Measurements from ENCODE around the gene MAP2K5.

MAP2K5 gene

DNA sequence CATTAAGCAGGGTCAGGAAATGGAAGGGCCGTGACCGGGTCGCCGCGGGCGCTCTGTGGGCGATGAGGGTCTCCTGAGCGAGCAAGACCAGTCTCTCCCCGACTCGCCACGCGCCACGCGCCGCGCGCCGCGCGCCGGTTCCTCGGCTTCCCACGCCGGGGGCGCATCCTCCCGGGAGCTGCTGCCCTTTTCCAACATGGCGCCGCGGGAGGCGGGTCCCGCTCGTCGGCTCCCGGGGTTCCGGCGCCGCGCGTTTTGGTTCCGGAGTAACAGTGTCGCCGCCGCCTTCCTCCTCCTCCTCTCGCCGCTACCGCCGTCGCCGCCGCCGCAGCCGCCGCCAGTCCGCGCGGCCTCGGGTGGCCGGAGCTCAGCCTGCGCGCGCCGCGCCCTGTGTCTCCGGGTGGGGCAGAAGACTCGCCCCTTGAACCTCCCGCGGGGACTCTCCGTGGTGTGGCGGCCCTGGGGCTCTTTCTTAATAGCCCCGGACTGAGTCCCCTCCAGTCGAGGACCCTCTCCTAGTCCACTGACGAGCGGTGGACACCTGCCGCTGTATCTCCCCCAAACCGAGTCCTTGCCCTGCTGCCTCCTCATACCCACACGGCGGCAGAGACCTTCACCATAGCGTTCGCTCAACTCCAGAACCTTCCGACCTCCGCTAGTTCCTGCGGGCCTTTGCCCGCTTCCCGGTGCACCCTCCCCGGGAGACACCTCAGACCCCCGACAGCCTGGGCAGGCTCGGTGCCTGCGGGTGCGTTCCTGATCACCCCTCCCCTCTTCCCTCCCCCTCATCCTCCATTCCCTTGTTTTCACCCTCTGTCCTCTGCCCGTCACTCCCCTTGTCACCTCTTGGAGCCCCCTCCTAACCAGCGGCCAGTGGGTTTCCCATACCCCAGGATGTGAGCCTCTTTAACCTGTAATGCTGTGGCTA lies at the start of gene MAP2K5:
Gene MAP2K5 (plus strand): TSS at position 284 of the 928 bp plus-strand sequence. CDS start 633 bp downstream, at position 917.
- peak; percentile 74 for DNase-seq

DNA sequence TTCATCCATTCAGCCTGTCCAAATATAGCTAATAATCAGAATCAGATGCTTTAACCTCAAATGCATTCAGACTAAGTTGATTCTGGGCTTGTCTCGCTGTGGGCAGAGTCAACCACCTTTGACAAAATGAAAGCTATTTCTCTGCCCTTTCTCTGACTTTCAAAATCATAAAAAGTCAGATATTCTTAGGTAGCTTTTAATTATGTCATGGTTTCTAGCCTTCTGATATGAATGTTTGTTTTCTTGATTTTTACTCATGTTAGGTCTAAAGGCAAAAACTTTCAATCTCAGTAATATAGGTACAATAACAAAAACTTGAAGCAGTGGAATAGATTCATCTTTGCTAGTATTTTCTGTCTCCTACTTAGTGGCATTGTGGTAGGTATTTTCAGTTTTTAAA lies 46.9 kb upstream of the MAP2K5 start:
- no peak for DNase-seq

DNA sequence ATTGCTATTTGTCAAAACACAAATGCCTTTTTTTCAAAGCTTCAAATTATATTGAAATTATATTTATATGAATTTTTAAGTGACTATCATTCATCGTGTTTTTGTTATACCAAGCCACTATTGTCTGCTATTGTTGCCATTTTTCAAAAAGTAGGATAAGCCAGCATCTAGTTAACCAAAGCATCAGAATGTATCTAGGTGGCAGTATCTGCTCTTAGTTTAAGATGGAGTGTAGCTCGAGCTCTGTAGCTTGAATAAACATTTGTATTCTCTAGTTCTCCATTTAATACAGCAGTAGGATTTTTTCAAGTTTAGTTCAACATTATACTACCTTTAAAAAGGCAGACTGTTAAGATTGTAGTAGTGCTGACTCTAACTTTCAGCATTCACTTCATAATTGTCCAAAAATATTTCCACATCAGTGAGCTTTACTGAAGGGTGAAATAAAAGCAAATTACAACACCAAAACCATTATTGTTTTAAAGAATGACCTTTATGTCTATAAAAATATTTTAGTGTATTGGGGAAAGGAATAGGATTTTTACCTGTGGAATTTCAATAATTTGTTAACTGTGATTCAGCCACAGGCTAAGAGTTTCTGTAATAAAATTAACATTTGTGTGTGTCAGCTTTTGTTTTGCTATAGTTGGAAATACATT lies 41.2 kb upstream of the MAP2K5 start:
- DNase-seq = peak; percentile 22

DNA sequence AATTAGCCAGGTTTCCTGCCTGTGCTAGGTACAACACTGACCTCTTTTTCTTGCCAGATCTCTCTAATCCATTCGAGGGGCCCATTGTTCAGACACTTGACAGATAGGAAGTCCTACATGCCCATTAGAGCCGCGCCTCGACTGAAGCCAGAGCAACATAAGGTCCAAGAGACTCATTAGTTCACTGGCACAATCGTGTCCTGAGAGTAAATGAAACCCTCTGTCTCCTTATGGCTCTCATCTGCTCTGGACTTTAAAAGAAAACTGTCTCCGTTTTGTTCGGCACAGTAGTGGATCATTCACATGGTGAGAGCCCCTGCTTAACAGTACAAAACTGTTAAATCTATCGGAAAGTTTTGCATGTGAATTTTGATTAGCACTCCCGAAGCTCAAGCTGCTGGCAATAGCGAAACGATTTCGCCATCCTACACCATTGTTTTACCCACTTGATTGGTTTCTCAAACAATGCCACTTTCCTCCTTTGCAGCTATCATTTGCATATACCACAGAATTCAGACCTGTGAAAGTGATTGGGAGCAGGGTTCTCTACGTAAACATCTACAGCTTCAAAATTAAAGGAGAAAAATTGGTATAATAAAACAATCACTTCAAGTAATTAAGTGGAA lies 40.6 kb upstream of the MAP2K5 start:
- DNase-seq = no peak

DNA sequence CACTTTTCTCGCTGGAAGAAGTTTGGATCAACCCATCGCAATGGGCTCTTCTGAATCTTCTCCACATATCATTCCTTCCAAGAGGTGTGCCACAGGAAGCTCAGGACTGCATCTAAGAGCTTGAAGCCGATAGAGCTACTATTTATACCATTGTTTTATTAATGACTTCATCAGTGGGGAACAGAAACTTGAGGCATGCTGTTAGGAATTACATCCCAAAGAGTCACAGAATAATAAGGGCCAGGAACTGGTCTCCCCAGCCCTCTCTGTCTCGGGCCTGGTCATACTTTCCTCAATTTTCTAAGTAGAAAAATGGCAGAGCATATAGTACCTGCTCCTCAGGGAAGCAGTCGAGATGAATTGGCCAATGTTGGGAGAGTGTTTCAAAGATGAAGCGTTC lies 38.4 kb upstream of the MAP2K5 start:
- DNase-seq = no peak

DNA sequence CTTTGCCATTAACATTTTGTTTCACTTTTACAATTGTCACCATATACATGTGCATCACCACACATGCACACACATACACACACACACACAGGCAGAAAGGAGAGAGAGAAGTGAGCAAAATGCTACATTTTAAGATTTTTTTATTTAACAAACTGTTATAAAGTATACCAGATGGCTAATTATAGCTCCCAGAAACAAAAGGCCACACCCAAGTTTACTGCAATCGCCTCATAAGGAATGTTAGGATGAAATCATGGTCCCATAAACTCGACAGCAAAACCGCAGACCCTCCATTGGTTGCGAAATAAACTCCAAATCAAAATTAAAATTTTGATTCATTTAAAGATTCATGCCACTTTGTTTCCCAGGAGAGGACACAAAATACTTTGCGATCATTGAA lies 37.7 kb upstream of the MAP2K5 start:
- no peak for DNase-seq

DNA sequence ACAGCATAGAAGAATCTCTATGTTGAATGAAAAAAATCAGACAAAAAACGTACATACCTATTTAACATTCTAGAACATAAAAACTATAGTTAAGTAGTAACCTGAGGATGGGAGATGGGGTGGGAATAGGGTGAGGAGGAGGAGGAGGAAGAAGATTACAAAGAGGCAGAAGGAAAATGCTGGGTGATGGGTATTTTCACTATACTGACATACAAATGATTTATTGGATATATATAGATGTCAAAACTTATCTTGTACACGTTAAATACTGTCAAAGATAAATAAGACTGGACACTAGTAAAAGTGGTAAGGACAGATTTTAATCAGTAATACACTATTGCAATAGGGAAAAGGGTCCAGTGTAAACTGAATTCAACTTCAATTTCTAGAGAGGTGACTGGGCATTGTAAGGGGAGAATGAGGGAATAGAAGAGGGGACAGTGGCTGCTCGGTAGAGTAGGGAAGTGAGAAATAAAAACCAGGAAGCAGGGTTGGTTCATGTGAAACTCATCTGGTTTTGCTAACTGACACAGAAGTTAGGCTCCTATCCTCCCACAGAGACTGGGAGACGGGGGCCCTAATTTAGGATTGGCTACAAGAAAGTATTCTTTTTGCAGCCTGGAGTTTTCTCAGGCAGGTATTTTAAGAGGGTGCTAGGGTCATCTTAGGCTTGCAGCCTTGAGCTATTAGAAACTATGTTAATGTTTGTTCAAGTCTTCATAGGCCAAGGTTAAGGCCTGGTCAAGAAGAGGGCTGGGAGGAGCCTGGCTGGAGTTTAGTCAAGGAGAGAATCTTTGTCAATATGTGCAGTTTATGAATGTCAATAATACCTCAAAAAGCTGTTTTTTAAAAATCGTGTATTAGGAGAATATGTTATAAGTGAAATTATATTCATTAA lies 36.6 kb upstream of the MAP2K5 start:
- no peak for DNase-seq

DNA sequence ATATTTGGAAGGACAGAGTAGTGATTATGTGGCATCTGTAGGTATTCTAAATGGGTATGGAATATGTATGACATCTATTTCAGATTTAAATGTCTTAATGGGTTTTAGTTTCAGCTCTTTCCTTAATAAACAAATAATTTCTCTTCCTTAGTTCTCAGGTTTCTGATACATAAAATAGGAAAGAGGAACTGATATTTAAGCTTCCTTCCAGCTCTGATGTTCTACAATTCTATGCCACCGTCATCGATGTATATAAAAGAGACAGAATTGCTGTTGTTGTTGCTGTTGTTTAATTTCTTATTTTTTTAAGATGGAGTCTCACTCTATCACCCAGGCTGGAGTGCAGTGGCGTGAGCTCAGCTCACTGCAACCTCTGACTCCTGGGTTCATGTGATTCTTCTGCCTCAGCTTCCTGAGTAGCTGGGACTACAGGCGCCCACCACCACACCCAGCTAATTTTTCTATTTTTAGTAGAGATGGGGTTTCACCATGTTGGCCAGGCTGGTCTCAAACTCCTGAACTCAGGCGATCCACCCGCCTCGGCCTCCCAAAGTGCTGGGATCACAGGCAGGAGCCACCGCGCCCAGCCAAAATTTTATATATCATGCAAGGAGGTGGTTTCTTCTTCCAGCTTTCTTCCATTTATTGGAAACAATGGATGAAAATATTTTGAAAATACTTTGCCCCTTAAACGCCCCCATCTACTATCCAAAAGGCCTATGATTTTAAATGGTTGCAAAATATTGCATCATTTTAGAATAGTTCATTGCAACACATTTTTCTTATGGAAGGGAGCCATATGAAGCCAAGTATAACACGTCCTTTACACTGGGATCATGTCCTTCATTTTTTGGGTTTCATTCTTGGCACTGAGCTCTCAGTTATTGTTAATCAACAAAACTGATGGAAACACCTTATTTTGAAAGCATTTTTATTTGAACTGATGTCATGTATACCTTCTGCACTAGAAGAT lies 35.4 kb upstream of the MAP2K5 start:
- no peak for DNase-seq

DNA sequence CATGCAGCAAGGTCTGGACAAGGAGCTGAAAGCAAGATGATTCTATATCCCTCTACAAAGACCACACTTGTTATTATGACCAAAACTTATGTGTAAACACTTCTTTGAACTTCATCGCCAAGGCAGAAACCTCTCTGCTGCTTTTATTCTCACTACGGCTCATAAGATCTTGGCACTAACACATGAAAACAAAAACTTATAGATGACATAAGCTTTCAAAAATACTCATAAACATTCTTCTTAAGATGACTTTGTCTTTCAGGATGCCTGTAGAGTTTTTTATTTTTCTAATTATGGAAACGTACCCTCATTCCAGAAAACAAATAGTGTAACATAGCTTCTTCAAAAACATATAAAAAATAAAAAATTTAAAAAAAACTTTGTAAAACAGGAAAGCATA lies 34.1 kb upstream of the MAP2K5 start:
- DNase-seq = no peak

DNA sequence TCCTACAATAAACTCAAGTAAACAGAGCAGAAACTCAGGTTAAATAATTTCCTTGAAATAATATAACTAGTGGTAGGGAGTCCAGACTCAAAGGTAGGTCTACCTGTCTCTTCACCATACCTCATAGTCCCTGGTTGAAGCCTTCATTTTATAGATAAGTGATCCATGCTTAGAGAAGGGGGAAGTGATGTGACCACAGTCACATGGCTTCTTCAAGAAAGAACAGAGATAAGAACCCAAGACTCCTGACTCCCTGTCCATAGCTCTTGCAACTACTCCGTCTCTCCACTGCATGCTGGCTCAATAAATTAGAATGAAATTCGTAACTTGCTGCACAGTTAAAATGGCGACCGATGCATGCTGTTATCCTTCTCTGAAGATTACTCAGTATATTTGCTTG lies 32.6 kb upstream of the MAP2K5 start:
- DNase-seq = no peak

DNA sequence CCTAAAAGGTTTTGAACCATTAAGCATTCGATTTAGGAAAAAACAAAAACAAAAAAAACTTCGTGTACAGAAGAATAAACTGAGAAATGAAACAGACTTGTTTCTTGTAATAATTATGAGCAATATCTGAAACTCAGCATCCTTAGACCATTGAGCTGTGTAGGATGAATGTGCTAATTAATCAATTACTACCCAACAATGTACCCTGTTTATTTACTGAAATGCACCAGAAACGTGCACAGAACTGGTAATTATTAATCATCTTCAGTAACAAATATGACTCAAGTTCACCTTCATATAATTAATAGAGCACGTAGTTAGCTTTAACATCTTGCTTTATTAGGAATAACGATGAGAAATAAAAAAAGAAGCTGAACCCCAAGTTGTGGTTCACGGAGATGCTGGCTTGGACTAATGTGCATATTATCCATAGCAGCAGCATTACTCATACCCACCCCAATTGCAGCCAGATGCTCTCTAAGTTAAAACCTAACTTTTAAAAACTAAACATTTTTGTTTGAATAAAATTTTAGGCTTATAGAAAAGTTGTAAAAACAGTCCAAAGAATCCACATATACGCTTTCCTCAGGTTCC lies 31.8 kb upstream of the MAP2K5 start:
- no peak for DNase-seq

DNA sequence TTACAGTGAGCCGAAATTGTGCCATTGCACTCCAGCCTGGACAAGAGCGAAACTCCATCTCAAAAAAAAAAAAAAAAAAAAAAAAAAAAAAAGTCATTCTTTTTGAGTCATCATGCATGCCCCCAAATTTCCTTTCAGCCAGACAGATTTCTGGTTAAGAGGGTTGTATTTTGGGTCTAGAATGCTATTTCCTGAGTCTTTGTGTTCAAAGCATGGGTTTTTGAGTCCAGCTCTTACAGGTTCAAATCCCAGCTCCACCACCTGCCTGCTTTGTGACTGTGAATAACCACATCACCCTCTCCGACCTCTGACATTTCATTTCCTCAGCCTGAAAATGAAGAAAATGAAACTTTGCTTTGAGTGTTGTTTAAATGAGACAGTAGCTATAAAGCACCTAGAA lies 30.9 kb upstream of the MAP2K5 start:
- no peak for DNase-seq

DNA sequence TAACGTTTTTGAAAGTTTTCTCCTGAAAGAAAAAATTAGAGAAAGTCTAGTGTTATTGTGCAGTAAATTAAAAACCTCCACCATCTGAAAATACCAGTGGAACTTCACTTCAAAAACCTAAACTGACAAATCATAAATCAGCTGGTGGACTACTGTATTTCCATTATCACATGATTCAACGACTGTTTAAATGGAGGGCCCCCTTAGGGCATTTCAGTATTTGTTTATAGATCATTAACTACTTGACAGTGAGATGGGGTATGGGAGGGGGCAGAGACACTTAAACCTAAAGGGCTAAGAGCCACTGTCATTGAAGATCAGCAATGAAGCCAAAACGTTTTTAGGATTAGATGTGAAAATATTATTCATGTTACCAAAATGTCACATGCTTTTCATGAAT lies 30.4 kb upstream of the MAP2K5 start:
- DNase-seq = no peak

DNA sequence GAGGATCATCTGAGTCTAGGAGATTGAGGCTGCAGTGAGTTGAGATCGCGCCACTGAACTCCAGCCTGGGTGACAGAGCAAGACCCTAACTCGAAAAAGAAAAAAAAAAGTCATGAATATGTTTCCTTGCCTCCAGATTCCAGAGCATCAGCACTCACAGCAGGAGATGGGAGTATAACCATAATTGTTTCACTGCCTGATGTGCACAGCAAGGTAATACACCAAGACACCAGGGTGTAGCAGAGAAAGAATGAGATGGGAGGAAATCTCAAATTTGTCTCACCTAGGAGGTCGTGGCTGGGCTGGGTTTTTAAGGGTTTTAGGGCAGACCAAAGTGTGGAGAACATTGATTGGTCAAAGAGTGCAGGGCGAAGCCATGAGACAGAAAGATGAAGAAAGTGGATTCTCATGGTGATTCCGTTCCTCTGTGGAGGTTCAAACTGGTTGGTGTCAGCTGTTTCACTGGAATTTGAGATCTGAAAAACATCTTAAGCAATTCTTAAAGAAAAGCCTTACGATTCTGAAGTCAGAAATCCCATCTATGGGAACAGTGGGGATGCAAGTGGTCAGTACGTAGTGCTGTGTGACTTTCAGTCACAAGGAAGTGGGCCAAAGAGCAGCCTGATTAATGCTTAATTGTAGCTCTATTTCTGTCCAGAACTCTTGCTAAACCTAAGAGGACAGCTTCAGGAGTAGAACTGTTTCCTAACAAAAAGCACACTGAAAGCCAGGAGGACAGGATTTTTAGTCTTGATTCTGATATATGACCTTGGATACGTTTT lies 29.4 kb upstream of the MAP2K5 start:
- no peak for DNase-seq

DNA sequence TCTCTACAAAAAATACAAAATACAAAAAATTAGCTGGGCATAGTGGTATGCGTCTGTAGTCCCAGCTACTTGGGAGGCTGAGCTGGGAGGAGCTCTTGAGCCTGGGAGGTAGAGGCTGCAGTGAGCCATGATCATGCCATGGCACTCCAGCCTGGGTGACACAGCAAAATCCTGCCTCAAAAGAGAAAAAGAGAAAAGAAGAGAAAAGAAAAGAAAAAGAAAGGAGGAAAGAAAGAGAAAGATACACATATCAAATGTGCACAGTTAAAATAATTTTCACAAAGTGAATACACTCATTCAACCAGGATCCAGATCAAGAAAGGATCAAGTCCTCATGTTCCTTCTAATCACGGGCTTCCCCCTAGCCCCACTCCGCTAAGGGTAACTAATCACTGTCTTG lies 27.4 kb upstream of the MAP2K5 start:
- DNase-seq = no peak

DNA sequence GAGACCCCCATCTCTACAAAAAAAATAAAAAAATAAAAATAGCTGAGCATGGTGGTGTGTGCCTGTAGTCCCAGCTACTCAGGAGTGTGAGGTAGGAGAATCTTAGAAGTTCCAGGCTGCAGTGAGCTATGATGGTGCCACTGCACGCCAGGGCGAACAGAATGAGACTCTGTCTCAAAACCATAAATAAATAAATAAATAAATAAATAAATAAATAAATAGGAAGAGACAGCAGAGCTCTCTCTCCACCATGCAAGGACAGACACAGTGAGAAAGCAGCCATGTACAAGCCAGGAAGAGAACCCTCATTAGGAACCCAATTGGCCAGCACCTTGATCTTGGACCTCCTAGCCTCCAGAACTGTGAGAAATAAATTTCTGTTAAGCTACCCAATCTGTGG lies 26.9 kb upstream of the MAP2K5 start:
- DNase-seq = no peak

DNA sequence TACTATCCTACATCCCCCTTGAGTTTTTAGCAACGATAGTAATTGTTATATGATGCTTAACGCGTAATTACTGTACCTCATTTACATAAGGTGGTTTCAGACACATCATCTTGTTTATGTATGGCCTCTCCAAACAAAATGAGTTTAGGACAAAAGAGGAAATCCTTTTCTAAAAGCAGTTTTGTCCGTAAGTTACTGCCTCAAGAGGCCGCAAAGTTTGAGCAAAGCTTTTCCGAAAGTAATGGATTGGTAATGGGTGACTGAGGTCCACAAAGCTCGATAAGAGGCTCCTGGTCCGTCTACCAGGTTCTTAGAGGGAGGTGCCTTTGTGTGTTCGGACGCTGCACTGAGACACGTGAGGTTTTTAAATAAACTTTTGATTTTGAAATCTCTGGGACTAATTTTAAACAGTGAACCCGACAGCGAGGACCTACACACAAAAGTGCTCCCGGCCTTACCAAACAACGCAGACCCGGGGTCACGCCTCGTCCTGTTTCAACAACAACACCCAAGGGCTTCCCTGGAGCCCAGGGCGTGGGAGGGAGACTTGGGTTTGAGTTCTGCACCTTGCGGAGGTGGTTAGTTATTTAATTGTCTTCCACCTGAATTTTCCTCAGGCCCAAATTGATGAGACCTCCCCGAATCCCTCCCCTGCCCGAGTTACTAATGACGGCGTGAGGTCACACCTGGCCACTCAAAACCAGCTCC lies 22.0 kb upstream of the MAP2K5 start:
- no peak for DNase-seq

DNA sequence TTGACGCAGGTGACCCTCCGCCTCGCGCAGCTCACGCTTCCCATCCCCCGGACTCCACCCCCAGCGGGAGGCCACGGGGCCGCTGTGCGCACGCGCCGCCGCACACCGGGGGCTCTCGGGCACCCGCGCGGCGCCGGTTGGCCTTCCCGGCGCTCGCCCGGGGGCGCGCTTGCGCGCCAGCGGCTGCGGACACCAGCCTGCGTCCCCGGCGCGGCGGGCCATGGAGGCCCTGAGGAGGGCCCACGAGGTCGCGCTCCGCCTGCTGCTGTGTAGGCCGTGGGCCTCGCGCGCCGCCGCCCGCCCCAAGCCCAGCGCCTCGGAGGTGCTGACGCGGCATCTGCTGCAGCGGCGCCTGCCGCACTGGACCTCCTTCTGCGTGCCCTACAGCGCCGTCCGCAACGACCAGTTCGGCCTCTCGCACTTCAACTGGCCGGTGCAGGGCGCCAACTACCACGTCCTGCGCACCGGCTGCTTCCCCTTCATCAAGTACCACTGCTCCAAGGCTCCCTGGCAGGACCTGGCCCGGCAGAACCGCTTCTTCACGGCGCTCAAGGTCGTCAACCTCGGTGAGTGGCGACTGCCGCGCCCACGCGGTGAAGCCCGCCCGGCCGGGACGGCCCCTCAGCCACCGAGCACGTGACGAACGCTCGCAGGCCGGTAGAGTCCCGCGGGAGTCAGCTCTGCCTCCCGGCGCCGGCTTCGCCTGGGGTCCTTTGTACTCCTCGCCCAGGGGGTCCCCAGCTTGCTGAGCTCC lies 21.3 kb upstream of the MAP2K5 start, which contains the start of gene C15orf61:
Gene C15orf61 (plus strand): TSS at position 103 of the 754 bp plus-strand sequence. CDS start 118 bp downstream, at position 221.
- DNase-seq = peak; percentile 81
